Activated naive CD8-positive, alpha-beta T cell treated with anti-CD3 and anti-CD28 coated beads, Interleukin-2, amount 10 ng/mL, durations not matched to agents 7 days and 5 days (primary cell): ENCODE data around the gene RAB22A. TPM values are rescaled to one million over a fixed set of nuclear protein-coding genes. Genes with fewer than 3 reads are reported as not detected.
"Not testable (repeated sequence)": the region's sequence is repeated elsewhere in the genome, so short reads cannot be mapped to it uniquely, and the experiment has no call there.

Experiments used
- ATAC-seq: fragments of 150-1000 bp; cut with Tn5 transposase; one replicate; pipeline ENCODE4 v1.10.0; 2021; ENCODE audit warnings: low read depth, moderate library complexity
- POLR2A ChIA-PET: fragments of 350-600 bp; sonication (Branson Sonifier 250); formaldehyde crosslinking; loops from one replicate; lab custom pipeline; 2021; ENCODE audit warnings: antibody characterized with exemption; lab: Charles Lee
- DNase-seq: peaks from one replicate; pipeline ENCODE4 v3.0.0; 2021
- H3K27ac Mint-ChIP-seq: one replicate; pipeline ENCODE4 v1.8.0; 2022; ENCODE audit warnings: mild to moderate bottlenecking, mixed read lengths
- H3K27me3 Mint-ChIP-seq: one replicate; pipeline ENCODE4 v1.8.0; 2022; ENCODE audit warnings: mild to moderate bottlenecking, moderate library complexity, mixed read lengths
- H3K36me3 Mint-ChIP-seq: one replicate; pipeline ENCODE4 v1.8.0; 2021; ENCODE audit warnings: mild to moderate bottlenecking, mixed read lengths
- H3K4me1 Mint-ChIP-seq: one replicate; pipeline ENCODE4 v1.8.0; 2021; ENCODE audit warnings: mixed read lengths
- H3K4me3 Mint-ChIP-seq: one replicate; pipeline ENCODE4 v1.8.0; 2022; ENCODE audit warnings: mild to moderate bottlenecking, moderate library complexity, mixed read lengths
- H3K9me3 Mint-ChIP-seq: one replicate; pipeline ENCODE4 v1.8.0; 2021; ENCODE audit warnings: mixed read lengths
- total RNA-seq, 2 experiments: library from RNA; stranded (reverse); gene quantifications; one replicate each; pipeline ENCODE4 v1.2.3, GENCODE V29; 2021

The RAB22A gene
- total RNA-seq, 2 experiments from 2014 or later: 17.3 to 18.5 TPM

DNA sequence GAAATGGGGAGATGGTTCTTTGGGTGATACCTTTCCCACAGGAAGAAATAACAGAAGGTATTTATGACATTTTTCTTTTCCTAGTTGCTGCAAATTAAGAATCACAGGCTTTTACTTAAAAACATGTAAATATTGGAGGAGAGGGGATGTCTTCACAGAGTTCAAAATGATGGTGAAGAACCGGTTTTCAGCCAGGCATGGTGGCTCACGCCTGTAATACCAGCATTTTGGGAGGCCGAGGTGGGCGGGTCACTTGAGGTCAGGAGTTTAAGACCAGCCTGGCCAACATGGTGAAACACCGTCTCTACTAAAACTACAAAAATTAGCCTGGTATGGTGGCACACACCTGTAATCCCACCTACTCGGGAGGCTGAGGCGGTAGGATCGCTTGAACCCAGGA, 63.8 kb downstream of the RAB22A start:
- H3K27me3 Mint-ChIP-seq: peaks cover 15% of the 10 kb centered on the region
- H3K27ac Mint-ChIP-seq, H3K36me3 Mint-ChIP-seq, ATAC-seq, POLR2A ChIA-PET, DNase-seq, H3K9me3 Mint-ChIP-seq, H3K4me1 Mint-ChIP-seq, H3K4me3 Mint-ChIP-seq: not testable (repeated sequence)

DNA sequence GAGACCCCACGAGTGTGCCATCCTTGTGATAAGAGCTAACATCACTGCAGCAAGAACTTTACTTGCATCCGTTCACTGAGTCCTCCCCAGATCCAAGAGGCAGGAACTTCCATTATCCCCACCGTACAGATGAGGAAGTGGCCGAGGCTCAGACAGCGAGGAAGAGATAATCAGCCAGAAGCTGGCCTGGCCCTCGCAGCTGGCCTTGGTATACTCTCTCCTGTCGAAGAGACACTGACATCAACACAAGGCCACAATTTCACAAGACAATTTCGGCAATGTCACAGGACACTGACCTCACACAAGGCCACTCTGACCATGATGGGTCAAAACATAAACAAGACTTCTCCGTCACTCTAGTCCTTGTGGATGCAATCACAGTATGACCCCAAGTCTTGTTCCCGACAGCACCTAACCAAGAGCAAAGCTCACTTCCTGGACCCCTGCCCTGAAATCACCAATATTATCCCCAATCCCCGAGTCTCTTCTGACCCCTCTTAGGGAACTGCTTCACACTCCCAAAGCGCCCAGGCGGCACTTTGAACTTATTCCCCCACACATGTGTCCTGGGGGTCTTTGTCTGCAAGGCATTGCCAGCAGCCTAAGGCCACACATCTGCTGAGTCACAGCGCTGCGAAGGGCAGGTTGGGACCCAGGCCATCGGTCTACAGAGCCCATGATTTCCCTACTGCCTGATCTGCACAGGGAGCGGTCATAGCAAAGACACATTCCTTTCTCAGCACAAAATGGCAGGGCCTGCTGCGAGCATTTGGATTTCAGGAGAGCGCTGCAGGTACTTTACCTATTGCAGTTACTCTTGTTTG, 64.7 kb downstream of the RAB22A start:
- DNase-seq (no peak), ATAC-seq (no peak)
- H3K9me3 Mint-ChIP-seq: no peaks in the 10 kb centered on the region
- peaks cover 19% of the 10 kb centered on the region for H3K27me3 Mint-ChIP-seq
- no peaks in the 10 kb centered on the region for H3K36me3 Mint-ChIP-seq
- H3K4me3 Mint-ChIP-seq: no peak overlapping the region
- POLR2A ChIA-PET: no interaction called here
- no peak overlapping the region for H3K27ac Mint-ChIP-seq
- peaks cover 2% of the 10 kb centered on the region for H3K4me1 Mint-ChIP-seq

- Mint-ChIP-seq H3K27me3 (peaks cover 23% of the 10 kb centered on the region), H3K9me3 (no peaks in the 10 kb centered on the region), H3K4me3 (no peak overlapping the region), H3K27ac (no peak overlapping the region), H3K36me3 (no peaks in the 10 kb centered on the region), H3K4me1 (peaks cover 2% of the 10 kb centered on the region)
- ATAC-seq: no peak
- POLR2A ChIA-PET: no interaction called here
- DNase-seq: no peak
Observed at GRCh38 chr20:58374906-58375758, 65.6 kb downstream of the RAB22A start.

- H3K27me3 Mint-ChIP-seq: peaks cover 25% of the 10 kb centered on the region
- ATAC-seq: no peak
- POLR2A ChIA-PET: interaction anchor here (1.3 kb wide), 1 partner anchor 13 kb away, joined by 5 read pairs; the partner anchor contains the start of gene VAPB
- H3K9me3 Mint-ChIP-seq: no peaks in the 10 kb centered on the region
- peaks cover 2% of the 10 kb centered on the region for H3K4me1 Mint-ChIP-seq
- H3K27ac Mint-ChIP-seq: no peak overlapping the region
- no peaks in the 10 kb centered on the region for H3K36me3 Mint-ChIP-seq
- DNase-seq: no peak
- H3K4me3 Mint-ChIP-seq: no peak overlapping the region
Observed at GRCh38 chr20:58375759-58376352, 66.3 kb downstream of the RAB22A start.

- Mint-ChIP-seq H3K9me3 (peaks cover 5% of the 10 kb centered on the region), H3K27ac (no peak overlapping the region), H3K36me3 (peaks cover 7% of the 10 kb centered on the region), H3K4me1 (peaks cover 2% of the 10 kb centered on the region), H3K4me3 (no peak overlapping the region), H3K27me3 (peaks cover 29% of the 10 kb centered on the region)
- DNase-seq (no peak), ATAC-seq (no peak)
- POLR2A ChIA-PET: interaction anchor here (1.3 kb wide), 1 partner anchor 12 kb away, joined by 5 read pairs; the partner anchor contains the start of gene VAPB
Observed at GRCh38 chr20:58377017-58377416, 67.5 kb downstream of the RAB22A start.

DNA sequence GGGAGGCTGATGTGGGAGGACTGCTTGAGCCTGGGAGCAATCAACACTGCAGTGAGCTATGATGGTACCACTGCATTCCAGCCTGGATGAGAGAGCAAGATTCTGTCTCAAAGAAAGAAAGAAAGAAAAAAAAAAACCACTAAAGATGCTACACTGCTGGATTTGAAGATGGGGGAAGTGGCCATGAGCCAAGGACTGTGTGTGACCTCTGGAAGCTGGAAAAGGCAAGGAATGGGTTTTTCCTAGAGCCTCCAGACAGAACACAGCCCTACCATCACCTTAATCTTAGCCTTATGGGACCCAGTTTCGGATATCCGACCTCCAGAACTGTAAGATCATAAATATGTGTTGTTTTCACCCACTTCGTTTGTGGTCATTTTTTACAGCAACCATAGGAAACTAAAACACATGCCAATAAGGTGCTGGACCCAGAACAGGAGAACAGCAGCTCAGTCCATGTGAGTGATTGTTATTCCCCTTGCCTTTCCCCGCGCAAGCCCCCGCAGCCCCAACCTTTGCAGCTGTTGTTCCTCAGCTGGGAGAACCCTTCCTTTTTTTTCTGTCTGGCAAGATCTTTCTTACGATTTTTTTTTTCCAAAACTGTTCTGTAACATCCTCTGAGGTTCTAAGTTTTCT, 68.4 kb downstream of the RAB22A start:
- H3K4me1 Mint-ChIP-seq: peaks cover 2% of the 10 kb centered on the region
- POLR2A ChIA-PET: no interaction called here

GRCh38 chr20:58378704-58379103, 69.2 kb downstream of the RAB22A start:
- peaks cover 2% of the 10 kb centered on the region for H3K4me1 Mint-ChIP-seq
- peaks cover 7% of the 10 kb centered on the region for H3K36me3 Mint-ChIP-seq
- peaks cover 33% of the 10 kb centered on the region for H3K27me3 Mint-ChIP-seq
- POLR2A ChIA-PET: no interaction called here
- no peak overlapping the region for H3K4me3 Mint-ChIP-seq
- H3K9me3 Mint-ChIP-seq: peaks cover 5% of the 10 kb centered on the region
- no peak for ATAC-seq
- no peak for DNase-seq
- no peak overlapping the region for H3K27ac Mint-ChIP-seq

More for the DNA sequence above, 68.4 kb downstream of the RAB22A start:
- Mint-ChIP-seq H3K36me3 (peaks cover 7% of the 10 kb centered on the region), H3K27me3 (peaks cover 29% of the 10 kb centered on the region), H3K4me3 (no peak overlapping the region), H3K27ac (no peak overlapping the region), H3K9me3 (peaks cover 5% of the 10 kb centered on the region)
- DNase-seq (no peak), ATAC-seq (no peak)

- H3K27me3 Mint-ChIP-seq: peaks cover 31% of the 10 kb centered on the region
- H3K27ac Mint-ChIP-seq: no peak overlapping the region
- peaks cover 7% of the 10 kb centered on the region for H3K36me3 Mint-ChIP-seq
- peaks cover 5% of the 10 kb centered on the region for H3K9me3 Mint-ChIP-seq
- POLR2A ChIA-PET: no interaction called here
- no peak overlapping the region for H3K4me3 Mint-ChIP-seq
- ATAC-seq (no peak), DNase-seq (no peak)
- peaks cover 1% of the 10 kb centered on the region for H3K4me1 Mint-ChIP-seq
Observed at GRCh38 chr20:58381627-58382026, 72.1 kb downstream of the RAB22A start.

GRCh38 chr20:58382096-58382495, 72.6 kb downstream of the RAB22A start:
- DNase-seq (no peak), ATAC-seq (no peak)
- no peak overlapping the region for H3K4me3 Mint-ChIP-seq
- peaks cover 5% of the 10 kb centered on the region for H3K9me3 Mint-ChIP-seq
- peaks cover 7% of the 10 kb centered on the region for H3K36me3 Mint-ChIP-seq
- POLR2A ChIA-PET: no interaction called here
- H3K4me1 Mint-ChIP-seq: peaks cover under 1% of the 10 kb centered on the region
- H3K27ac Mint-ChIP-seq: no peak overlapping the region
- peaks cover 29% of the 10 kb centered on the region for H3K27me3 Mint-ChIP-seq

DNA sequence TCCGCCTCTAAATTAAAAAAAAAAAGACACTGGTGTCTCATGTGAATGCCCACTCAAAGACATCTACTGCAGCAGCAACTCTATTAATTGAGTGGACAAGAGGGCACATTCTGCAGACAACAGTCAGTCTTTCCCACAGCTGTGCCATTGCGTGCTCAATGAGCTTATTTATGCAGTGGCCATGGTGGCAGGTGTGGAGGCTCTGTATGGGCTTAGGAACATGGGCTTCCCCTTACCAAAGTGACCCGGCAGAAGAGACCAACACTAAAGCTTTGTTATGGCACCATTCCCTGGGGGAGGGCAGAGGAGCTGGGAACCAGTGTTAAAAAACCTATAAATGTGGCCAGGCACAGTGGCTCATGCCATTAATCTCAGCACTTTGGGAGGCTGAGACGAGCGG, 75.3 kb downstream of the RAB22A start:
- Mint-ChIP-seq H3K27ac (no peak overlapping the region), H3K36me3 (peaks cover 8% of the 10 kb centered on the region), H3K9me3 (peaks cover 5% of the 10 kb centered on the region), H3K4me3 (no peak overlapping the region), H3K4me1 (no peaks in the 10 kb centered on the region), H3K27me3 (peaks cover 14% of the 10 kb centered on the region)
- POLR2A ChIA-PET: no interaction called here
- DNase-seq: no peak
- no peak for ATAC-seq

GRCh38 chr20:58388028-58388601, 78.6 kb downstream of the RAB22A start:
- H3K9me3 Mint-ChIP-seq: no peaks in the 10 kb centered on the region
- peaks cover 7% of the 10 kb centered on the region for H3K27me3 Mint-ChIP-seq
- H3K4me1 Mint-ChIP-seq: peaks cover 24% of the 10 kb centered on the region
- POLR2A ChIA-PET: interaction anchor here (0.7 to 1.6 kb wide), 7 partner anchors 11 to 1552 kb away, joined by 3 to 10 read pairs (median 6); partner anchors contain the start of genes FAM217B, PPP1R3D and STX16
- H3K36me3 Mint-ChIP-seq: peaks cover 23% of the 10 kb centered on the region
- H3K27ac Mint-ChIP-seq: no peak overlapping the region
- H3K4me3 Mint-ChIP-seq: peak overlapping the region; percentile 82
- no peak for ATAC-seq
- no peak for DNase-seq

- peak; percentile 98 for ATAC-seq
- H3K4me1 Mint-ChIP-seq: peaks cover 29% of the 10 kb centered on the region
- peak within 1 kb of the TSS; percentile 94 for H3K4me3 Mint-ChIP-seq
- peak; percentile 99 for DNase-seq
- POLR2A ChIA-PET: interaction anchor here (0.7 to 2.0 kb wide), 13 partner anchors 10 to 1551 kb away, joined by 3 to 17 read pairs (median 5); partner anchors contain the start of genes FAM217B, PPP1R3D, RAB22A and STX16
- peak within 1 kb of the TSS; percentile 90 for H3K27ac Mint-ChIP-seq
- peaks cover 28% of the 10 kb centered on the region for H3K36me3 Mint-ChIP-seq
- H3K27me3 Mint-ChIP-seq: peaks cover 3% of the 10 kb centered on the region
- H3K9me3 Mint-ChIP-seq: no peaks in the 10 kb centered on the region
Observed at GRCh38 chr20:58388882-58389323, 79.4 kb downstream of the RAB22A start, which contains the start of gene VAPB. VAPB (plus strand) TSS chr20:58389229; CDS start chr20:58389460, 231 bp downstream.
